ENCODE measurements around the gene DNM3.

Gene DNM3

DNA sequence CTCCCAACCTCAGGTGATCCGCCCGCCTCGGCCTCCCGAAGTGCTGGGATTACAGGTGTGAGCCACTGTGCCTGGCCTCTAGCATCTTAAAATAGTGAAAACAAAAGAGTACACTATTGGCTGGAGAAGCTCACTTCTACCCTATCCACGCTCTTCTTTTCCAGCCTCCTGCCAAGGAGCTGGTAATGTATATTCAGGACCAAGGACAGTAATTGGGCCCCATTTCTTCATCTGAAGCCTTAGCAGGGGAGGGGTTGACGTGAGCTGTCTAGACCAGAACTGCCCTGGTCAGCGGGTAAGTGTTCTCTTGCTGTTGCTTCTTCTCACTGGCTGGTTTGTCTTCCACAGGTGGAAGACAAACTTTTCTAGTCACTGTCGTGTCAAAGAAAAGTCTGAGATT, 70.2 kb downstream of the DNM3 start:
- DNase-seq (ENCODE audit: low read depth): no peak
- H3K4me3 ChIP-seq (ENCODE audit: low read depth, low read length): no peak overlapping the region
- TF ChIP-seq, protein P1, sequence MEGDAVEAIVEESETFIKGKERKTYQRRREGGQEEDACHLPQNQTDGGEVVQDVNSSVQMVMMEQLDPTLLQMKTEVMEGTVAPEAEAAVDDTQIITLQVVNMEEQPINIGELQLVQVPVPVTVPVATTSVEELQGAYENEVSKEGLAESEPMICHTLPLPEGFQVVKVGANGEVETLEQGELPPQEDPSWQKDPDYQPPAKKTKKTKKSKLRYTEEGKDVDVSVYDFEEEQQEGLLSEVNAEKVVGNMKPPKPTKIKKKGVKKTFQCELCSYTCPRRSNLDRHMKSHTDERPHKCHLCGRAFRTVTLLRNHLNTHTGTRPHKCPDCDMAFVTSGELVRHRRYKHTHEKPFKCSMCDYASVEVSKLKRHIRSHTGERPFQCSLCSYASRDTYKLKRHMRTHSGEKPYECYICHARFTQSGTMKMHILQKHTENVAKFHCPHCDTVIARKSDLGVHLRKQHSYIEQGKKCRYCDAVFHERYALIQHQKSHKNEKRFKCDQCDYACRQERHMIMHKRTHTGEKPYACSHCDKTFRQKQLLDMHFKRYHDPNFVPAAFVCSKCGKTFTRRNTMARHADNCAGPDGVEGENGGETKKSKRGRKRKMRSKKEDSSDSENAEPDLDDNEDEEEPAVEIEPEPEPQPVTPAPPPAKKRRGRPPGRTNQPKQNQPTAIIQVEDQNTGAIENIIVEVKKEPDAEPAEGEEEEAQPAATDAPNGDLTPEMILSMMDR (IDR thresholded peaks at IDR 0.05; ENCODE audit: low read depth, low read length, missing control alignments): no peak

DNA sequence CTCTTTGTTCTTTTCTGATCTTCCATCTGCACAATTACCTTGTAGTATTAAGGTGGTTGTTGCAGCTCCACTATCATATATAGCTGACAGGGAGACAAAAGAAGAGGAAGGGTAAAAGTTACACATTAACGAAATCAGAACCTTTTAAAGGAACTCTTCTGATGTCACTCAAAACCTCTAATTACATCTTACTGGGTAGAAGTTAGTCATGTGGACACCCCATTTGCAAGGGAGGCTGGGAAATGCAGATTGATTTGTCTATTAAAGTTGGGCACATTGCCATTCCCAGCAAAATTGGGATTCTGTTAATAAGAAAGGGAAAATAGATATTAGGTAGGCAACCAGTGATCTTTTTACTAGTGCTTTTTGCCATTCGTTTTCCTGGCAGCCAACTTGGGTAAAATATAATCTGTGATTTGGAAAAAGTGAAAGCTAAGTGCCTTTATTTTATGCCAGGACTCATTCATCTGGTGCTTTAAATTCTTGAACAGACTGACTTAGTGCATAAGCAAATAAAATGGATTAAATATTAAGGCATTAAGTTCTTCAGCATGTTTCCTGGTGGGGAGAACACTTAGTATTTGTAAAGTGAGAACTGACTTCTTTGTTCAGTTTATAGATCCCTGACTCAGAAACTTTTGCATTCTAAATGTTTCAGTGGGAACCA, 71.3 kb downstream of the DNM3 start:
- DNase-seq (ENCODE audit: low read depth): no peak
- TF ChIP-seq, protein P1 (IDR thresholded peaks at IDR 0.05; ENCODE audit: low read depth, low read length, missing control alignments): no peak
- no peak overlapping the region for H3K4me3 ChIP-seq (ENCODE audit: low read depth, low read length)

DNA sequence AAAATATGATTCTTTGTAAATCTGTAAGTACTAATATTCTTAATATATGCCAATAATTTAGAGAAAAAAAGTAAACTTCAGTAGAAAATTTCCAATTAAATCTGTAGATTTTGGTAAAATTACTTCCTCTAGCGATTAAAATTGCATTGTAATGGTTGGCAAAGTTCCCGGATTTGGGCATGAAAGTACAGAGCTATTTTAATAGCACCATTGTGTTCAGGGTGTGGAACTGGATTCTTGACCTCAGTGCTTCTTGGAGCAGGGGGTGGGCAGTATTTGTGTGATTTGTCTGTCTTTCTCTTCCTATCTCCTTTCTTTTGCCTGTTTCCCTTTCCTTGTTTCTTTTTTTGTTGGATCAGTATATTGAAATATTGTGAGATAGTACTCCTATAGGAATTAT, 72.1 kb downstream of the DNM3 start:
- no peak overlapping the region for H3K4me3 ChIP-seq (ENCODE audit: low read depth, low read length)
- TF ChIP-seq, protein P1 (IDR thresholded peaks at IDR 0.05; ENCODE audit: low read depth, low read length, missing control alignments): no peak
- no peak for DNase-seq (ENCODE audit: low read depth)

DNA sequence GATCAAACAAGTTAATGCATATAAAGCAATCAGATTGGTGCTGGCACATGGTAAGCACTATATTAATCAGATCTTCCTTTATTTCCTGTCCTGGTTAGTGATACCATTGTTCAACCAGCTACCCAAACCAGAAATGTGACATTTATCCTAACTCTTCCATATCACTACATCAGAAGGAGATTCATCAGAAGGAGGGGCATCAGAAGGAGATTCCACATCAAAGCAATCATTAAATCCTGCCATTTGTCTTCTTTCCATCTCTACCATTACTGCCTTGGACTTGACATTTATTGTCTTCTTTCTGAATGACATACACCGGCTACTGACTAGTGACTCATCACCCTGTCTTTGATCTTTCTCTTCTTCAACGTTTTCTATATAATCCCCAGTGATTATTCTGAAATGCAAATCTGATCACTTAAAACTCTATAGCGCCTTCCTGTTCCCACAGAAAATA, 75.0 kb downstream of the DNM3 start:
- no peak for DNase-seq (ENCODE audit: low read depth)
- TF ChIP-seq, protein P1 (IDR thresholded peaks at IDR 0.05; ENCODE audit: low read depth, low read length, missing control alignments): no peak
- H3K4me3 ChIP-seq (ENCODE audit: low read depth, low read length): no peak overlapping the region

DNA sequence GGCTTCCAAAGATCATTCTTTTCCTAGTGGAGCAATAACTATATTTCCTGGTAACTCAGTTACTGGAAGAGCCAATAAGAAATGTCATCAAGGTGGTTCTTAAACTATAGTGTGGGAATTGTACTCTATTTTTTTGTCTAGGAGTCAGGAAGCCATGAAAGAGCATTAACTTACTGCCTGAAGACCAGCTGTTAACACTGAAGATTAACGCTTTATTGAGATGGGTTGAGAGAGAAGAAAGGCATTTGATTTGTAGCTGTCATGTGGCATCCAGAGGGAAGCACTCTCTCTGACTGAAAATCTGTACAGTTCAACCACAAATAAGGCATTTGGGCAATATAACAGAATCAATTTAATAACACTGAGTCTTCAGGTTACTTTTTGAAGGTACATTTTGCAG, 76.0 kb downstream of the DNM3 start:
- no peak for DNase-seq (ENCODE audit: low read depth)
- no peak overlapping the region for H3K4me3 ChIP-seq (ENCODE audit: low read depth, low read length)
- TF ChIP-seq, protein P1 (IDR thresholded peaks at IDR 0.05; ENCODE audit: low read depth, low read length, missing control alignments): no peak

DNA sequence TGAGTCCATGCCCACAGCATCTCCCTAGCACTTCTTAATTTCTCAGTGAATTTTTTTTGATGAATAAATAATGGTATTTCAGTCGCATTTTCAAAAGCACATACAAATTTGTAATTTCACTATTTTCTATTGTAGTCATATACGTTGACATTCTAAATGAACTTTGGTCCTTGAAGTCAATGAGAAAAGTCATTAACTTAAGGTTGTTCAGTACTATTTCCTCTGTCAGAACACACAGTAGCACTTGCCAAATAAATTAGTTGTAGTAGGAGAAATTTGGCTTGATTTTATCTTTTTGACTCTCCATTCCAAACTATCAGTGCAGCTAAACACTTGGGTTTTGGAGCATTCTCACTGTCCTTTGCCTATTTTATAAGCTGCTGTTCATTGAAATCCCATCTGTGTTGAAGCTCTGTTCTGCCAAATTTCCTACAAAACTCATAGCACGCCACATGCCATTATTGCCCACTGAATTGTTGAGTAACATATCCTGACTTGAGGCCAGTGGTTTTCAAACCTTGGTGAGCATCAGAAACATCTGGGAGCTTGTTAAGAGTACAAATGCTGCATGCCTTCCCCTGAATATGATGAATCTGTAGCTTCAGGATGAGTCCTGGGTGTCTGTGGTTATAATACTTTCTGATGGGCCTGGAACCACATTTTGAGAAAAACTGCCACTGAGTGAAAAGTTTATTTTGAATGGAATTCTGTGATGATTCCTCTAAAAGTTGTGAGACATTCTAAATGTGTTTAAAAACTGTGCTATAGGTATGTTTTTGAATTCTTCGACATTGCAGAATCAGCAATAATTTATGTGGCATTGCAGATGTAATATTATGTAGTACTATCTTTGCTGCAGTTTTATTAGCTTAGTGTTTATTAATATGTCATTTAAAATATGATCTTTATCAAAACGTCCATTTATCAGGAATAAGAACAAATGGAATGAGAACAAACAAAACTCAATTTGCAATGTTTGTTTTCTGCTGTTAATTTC, 78.9 kb downstream of the DNM3 start:
- H3K4me3 ChIP-seq (ENCODE audit: low read depth, low read length): no peak overlapping the region
- TF ChIP-seq, protein P1 (IDR thresholded peaks at IDR 0.05; ENCODE audit: low read depth, low read length, missing control alignments): no peak
- no peak for DNase-seq (ENCODE audit: low read depth)
